Measurements from ENCODE around the gene SST. TPM values are rescaled to one million over a fixed set of nuclear protein-coding genes. Genes with fewer than 3 reads are reported as not detected.

SST gene
- total RNA-seq, 1 experiment from 2014 or later: not detected

- peaks cover 5% of the 10 kb centered on the region for H3K9me3 Mint-ChIP-seq (ENCODE audit: low read depth, unreplicated experiment)
- no peaks in the 10 kb centered on the region for H3K36me3 Mint-ChIP-seq (ENCODE audit: insufficient read depth, unreplicated experiment)
- BruUV-seq (replicated peaks): no TSS peak
- H3K4me3 Mint-ChIP-seq (ENCODE audit: low read depth, unreplicated experiment): no peak overlapping the region
- no peaks in the 10 kb centered on the region for H3K4me1 Mint-ChIP-seq (ENCODE audit: low read depth, unreplicated experiment)
- no peak overlapping the region for H3K27ac Mint-ChIP-seq (ENCODE audit: unreplicated experiment)
- H3K27me3 Mint-ChIP-seq (ENCODE audit: unreplicated experiment): peaks cover 83% of the 10 kb centered on the region
- TF ChIP-seq CTCF (IDR thresholded peaks at IDR 0.05; ENCODE audit: unreplicated experiment): no peak
- CTCF ChIA-PET: no interaction called here
- DNase-seq: no peak
- intact Hi-C loops (cut with micrococcal nuclease; ENCODE audit: unreplicated experiment): no loop called here
Observed at GRCh38 chr3:187698499-187699399, 28.6 kb upstream of the SST start.

DNA sequence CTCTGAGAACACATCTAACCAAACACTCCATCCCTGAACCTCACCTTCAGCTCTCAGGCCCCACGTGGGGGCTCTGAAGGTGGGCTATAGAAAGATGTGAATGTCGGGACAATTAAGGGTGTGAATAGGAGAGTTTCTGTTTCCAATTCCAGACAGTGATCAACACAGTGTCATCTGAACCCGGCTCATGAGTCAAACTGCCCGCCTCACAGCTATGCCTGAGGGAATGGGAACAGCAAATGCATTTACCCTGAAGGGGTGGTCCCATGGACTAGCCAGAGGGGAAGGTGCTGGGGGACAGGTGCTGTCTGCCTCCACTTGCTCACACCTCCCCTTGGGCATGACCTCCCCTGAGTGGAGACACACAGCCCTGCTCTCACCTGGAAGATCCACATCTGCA lies 25.8 kb upstream of the SST start:
- H3K27ac Mint-ChIP-seq (ENCODE audit: unreplicated experiment): no peak overlapping the region
- intact Hi-C loops (cut with micrococcal nuclease; ENCODE audit: unreplicated experiment): no loop called here
- H3K9me3 Mint-ChIP-seq (ENCODE audit: low read depth, unreplicated experiment): peaks cover 5% of the 10 kb centered on the region
- H3K36me3 Mint-ChIP-seq (ENCODE audit: insufficient read depth, unreplicated experiment): no peaks in the 10 kb centered on the region
- no TSS peak for BruUV-seq (replicated peaks)
- no peak for DNase-seq
- H3K27me3 Mint-ChIP-seq (ENCODE audit: unreplicated experiment): peaks cover 81% of the 10 kb centered on the region
- no peaks in the 10 kb centered on the region for H3K4me1 Mint-ChIP-seq (ENCODE audit: low read depth, unreplicated experiment)
- TF ChIP-seq CTCF (IDR thresholded peaks at IDR 0.05; ENCODE audit: unreplicated experiment): no peak
- CTCF ChIA-PET: interaction anchor here (0.7 kb wide), 1 partner anchor 14 kb away, joined by 4 read pairs; no protein-coding TSS in a partner anchor
- H3K4me3 Mint-ChIP-seq (ENCODE audit: low read depth, unreplicated experiment): no peak overlapping the region

DNA sequence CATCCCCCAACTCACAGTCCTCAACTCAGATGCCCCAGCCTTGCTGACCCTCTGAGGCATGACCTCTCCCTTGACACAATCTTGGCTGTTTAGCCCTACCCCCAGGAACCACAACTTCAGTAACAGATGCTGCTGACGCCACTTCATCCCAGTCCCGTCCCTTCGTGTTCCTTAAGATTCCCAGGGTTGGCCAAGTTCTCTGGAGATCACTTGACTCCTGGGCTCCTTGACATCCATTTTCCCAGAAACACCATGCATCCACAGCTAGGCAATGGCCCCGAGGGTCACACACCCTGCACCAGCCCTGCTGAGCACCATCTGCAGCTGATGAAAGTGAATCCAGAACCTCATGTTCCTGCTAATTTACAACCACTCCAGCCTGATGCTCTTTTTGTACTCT lies 25.3 kb upstream of the SST start:
- Mint-ChIP-seq H3K36me3 (ENCODE audit: insufficient read depth, unreplicated experiment) (no peaks in the 10 kb centered on the region), H3K27me3 (ENCODE audit: unreplicated experiment) (peaks cover 75% of the 10 kb centered on the region), H3K9me3 (ENCODE audit: low read depth, unreplicated experiment) (peaks cover 5% of the 10 kb centered on the region), H3K4me3 (ENCODE audit: low read depth, unreplicated experiment) (no peak overlapping the region), H3K4me1 (ENCODE audit: low read depth, unreplicated experiment) (no peaks in the 10 kb centered on the region), H3K27ac (ENCODE audit: unreplicated experiment) (no peak overlapping the region)
- intact Hi-C loops (cut with micrococcal nuclease; ENCODE audit: unreplicated experiment): no loop called here
- no peak for DNase-seq
- no TSS peak for BruUV-seq (replicated peaks)
- CTCF ChIA-PET: no interaction called here
- no peak for TF ChIP-seq CTCF (IDR thresholded peaks at IDR 0.05; ENCODE audit: unreplicated experiment)

DNA sequence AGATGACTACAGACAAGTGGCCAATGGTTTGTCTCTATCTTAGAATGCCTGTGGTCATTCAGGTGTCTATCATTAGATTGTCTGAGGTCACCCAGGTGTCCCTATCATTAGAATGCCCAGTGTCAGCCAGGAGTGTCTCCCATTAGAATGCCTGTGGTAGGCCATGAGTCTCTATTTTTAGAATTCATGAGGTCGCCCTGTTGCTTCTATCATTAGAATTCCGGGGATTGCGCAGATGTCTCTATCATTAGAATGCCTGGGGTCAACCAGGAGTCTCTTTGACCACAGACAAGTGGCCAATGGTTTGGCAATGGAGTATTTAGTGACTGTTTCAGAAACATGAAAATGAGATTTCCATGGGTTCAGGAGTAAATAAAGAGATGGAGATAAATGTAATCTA lies 24.6 kb upstream of the SST start:
- intact Hi-C loops (cut with micrococcal nuclease; ENCODE audit: unreplicated experiment): no loop called here
- BruUV-seq (replicated peaks): no TSS peak
- Mint-ChIP-seq H3K27ac (ENCODE audit: unreplicated experiment) (no peak overlapping the region), H3K9me3 (ENCODE audit: low read depth, unreplicated experiment) (peaks cover 5% of the 10 kb centered on the region), H3K4me3 (ENCODE audit: low read depth, unreplicated experiment) (no peak overlapping the region), H3K4me1 (ENCODE audit: low read depth, unreplicated experiment) (no peaks in the 10 kb centered on the region), H3K27me3 (ENCODE audit: unreplicated experiment) (peaks cover 69% of the 10 kb centered on the region), H3K36me3 (ENCODE audit: insufficient read depth, unreplicated experiment) (no peaks in the 10 kb centered on the region)
- TF ChIP-seq CTCF (IDR thresholded peaks at IDR 0.05; ENCODE audit: unreplicated experiment): no peak
- CTCF ChIA-PET: interaction anchor here (1.5 kb wide), 1 partner anchor 16 kb away, joined by 7 read pairs; no protein-coding TSS in a partner anchor
- DNase-seq: no peak

Measured in Calu3 (cell line).